MM.1S (cell line): Measurements from ENCODE around the gene FAM234B.

ENCODE experiments used
- DNase-seq: peaks from one replicate; pipeline ENCODE4 v3.0.0-alpha.2; 2015
- H2AFZ ChIP-seq: fragments of 300-600 bp; sonication (generic); 2 replicates; pipeline ENCODE4 v1.6.0; 2016; ENCODE audit warnings: antibody characterized with exemption, low read length
- H3F3A ChIP-seq: fragments of 300-600 bp; sonication (generic); 2 replicates; pipeline ENCODE4 v1.6.1; 2016; ENCODE audit warnings: mild to moderate bottlenecking, antibody characterized with exemption, low read length, moderate library complexity, mixed read lengths; ENCODE audit not compliant: insufficient read depth
- H3K27ac ChIP-seq: fragments of 300-600 bp; sonication (generic); 2 replicates; pipeline ENCODE4 v1.5.1; 2016; ENCODE audit warnings: mild to moderate bottlenecking, low read length
- H3K27me3 ChIP-seq: fragments of 300-600 bp; sonication (generic); replicated peaks from 2 replicates; pipeline ENCODE4 v1.6.0; 2016; ENCODE audit warnings: low read length; ENCODE audit not compliant: insufficient read depth
- H3K36me3 ChIP-seq: fragments of 300-600 bp; sonication (generic); replicated peaks from 2 replicates; pipeline ENCODE4 v1.6.1; 2016; ENCODE audit warnings: mild to moderate bottlenecking, low read length, mixed read lengths; ENCODE audit not compliant: insufficient read depth
- H3K4me1 ChIP-seq: fragments of 300-600 bp; sonication (generic); 2 replicates; pipeline ENCODE4 v1.6.1; 2016; ENCODE audit warnings: low read length, mixed read lengths
- H3K4me2 ChIP-seq: fragments of 300-600 bp; sonication (generic); 2 replicates; pipeline ENCODE4 v1.6.0; 2016; ENCODE audit warnings: low read depth, low read length
- H3K4me3 ChIP-seq: fragments of 300-600 bp; sonication (generic); 2 replicates; pipeline ENCODE4 v1.5.1; 2016; ENCODE audit warnings: low read length, mixed read lengths
- H3K79me2 ChIP-seq: fragments of 300-600 bp; sonication (generic); 2 replicates; pipeline ENCODE4 v1.6.1; 2016; ENCODE audit warnings: mixed run types, low read length, mixed read lengths
- H3K9ac ChIP-seq: fragments of 300-600 bp; sonication (generic); 2 replicates; pipeline ENCODE4 v1.6.1; 2016; ENCODE audit warnings: low read length, mixed read lengths
- H3K9me2 ChIP-seq: fragments of 300-600 bp; sonication (generic); replicated peaks from 2 replicates; pipeline ENCODE4 v1.6.1; 2016; ENCODE audit warnings: mild to moderate bottlenecking, low read length, mixed read lengths; ENCODE audit not compliant: insufficient read depth
- H3K9me3 ChIP-seq: fragments of 300-600 bp; sonication (generic); replicated peaks from 2 replicates; pipeline ENCODE4 v1.6.1; 2016; ENCODE audit warnings: mild to moderate bottlenecking, low read length, mixed read lengths; ENCODE audit not compliant: insufficient read depth
- H4K20me1 ChIP-seq: fragments of 300-600 bp; sonication (generic); 2 replicates; pipeline ENCODE4 v1.6.1; 2016; ENCODE audit warnings: mild to moderate bottlenecking, low read length, moderate library complexity, mixed read lengths; ENCODE audit not compliant: insufficient read depth
- CTCF ChIP-seq: fragments of 300-600 bp; sonication (generic); IDR thresholded peaks from 2 replicates; pipeline ENCODE4 v1.5.1; 2016; ENCODE audit warnings: antibody characterized with exemption, low read length, mixed read lengths
- EZH2 ChIP-seq: fragments of 300-600 bp; sonication (generic); optimal IDR thresholded peaks from 2 replicates; pipeline ENCODE3; 2017; ENCODE audit warnings: low read depth, mild to moderate bottlenecking, antibody characterized with exemption, low read length, mixed read lengths
- EZH2phosphoT487 ChIP-seq: fragments of 300-600 bp; sonication (generic); IDR thresholded peaks from 2 replicates; pipeline ENCODE4 v1.6.1; 2018; ENCODE audit warnings: antibody characterized with exemption, low read length

FAM234B gene

GRCh38 chr12:12997156-12997555 is 47.0 kb upstream of the FAM234B start:
- Histone ChIP-seq H3K9me3 (no peaks in the 10 kb centered on the region), H3K79me2 (peaks cover 23% of the 10 kb centered on the region), H3F3A (peaks cover 13% of the 10 kb centered on the region), H3K4me3 (no peak overlapping the region), H3K9me2 (no peaks in the 10 kb centered on the region), H2AFZ (no peak overlapping the region), H3K27me3 (no peaks in the 10 kb centered on the region), H3K36me3 (no peaks in the 10 kb centered on the region), H3K9ac (no peak overlapping the region), H3K4me1 (peaks cover 19% of the 10 kb centered on the region; the same call in 1 of the 2 replicates), H3K27ac (no peak overlapping the region), H4K20me1 (no peaks in the 10 kb centered on the region), H3K4me2 (no peak overlapping the region)
- DNase-seq: no peak
- TF ChIP-seq CTCF: no peak
- no peak for TF ChIP-seq EZH2
- TF ChIP-seq EZH2phosphoT487: no peak

GRCh38 chr12:12997734-12998133 is 46.4 kb upstream of the FAM234B start:
- Histone ChIP-seq H3K9ac (no peak overlapping the region), H3K36me3 (no peaks in the 10 kb centered on the region), H3K9me3 (no peaks in the 10 kb centered on the region), H3K27ac (no peak overlapping the region), H3K79me2 (peaks cover 23% of the 10 kb centered on the region), H3K9me2 (no peaks in the 10 kb centered on the region), H3F3A (peaks cover 13% of the 10 kb centered on the region), H3K27me3 (no peaks in the 10 kb centered on the region), H3K4me1 (peaks cover 13% of the 10 kb centered on the region; the same call in 1 of the 2 replicates), H2AFZ (no peak overlapping the region), H3K4me2 (no peak overlapping the region), H4K20me1 (no peaks in the 10 kb centered on the region), H3K4me3 (no peak overlapping the region)
- no peak for DNase-seq
- no peak for TF ChIP-seq EZH2phosphoT487
- no peak for TF ChIP-seq EZH2
- TF ChIP-seq CTCF: no peak

DNA sequence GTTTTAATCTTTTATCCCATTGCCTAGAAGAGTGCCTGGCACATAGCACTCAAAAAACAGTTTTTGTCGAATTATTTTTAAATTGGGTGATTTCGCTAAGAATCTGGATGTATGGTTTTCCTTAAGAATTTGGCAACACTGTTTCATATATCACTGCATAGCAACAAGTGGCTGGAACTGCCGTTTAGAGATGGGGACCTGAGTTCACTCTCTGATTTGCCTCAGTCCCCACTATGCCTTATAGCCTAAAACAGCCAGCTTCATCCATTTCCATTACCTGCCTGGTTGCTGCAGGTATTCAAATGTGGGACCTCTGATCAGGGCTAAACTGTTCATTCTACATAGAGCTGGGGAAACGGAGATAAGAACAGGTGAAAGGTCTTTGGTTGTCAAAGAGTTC is 45.9 kb upstream of the FAM234B start:
- Histone ChIP-seq H3K4me2 (no peak overlapping the region), H3K9me2 (no peaks in the 10 kb centered on the region), H3K27ac (no peak overlapping the region), H3K4me1 (peaks cover 13% of the 10 kb centered on the region; the same call in 1 of the 2 replicates), H3K36me3 (no peaks in the 10 kb centered on the region), H3K79me2 (peaks cover 23% of the 10 kb centered on the region), H3F3A (peaks cover 11% of the 10 kb centered on the region), H3K9me3 (no peaks in the 10 kb centered on the region), H4K20me1 (no peaks in the 10 kb centered on the region), H2AFZ (no peak overlapping the region), H3K9ac (no peak overlapping the region), H3K4me3 (no peak overlapping the region), H3K27me3 (no peaks in the 10 kb centered on the region)
- DNase-seq: no peak
- TF ChIP-seq EZH2phosphoT487 (no peak), CTCF (no peak), EZH2 (no peak)
